CD4-positive, alpha-beta T cell treated with Interleukin-17A for 1 hour (primary cell): ENCODE measurements around the gene NELL1.

ENCODE experiments used
- DNase-seq: peaks from one replicate; pipeline ENCODE4 v3.0.0-alpha.2; 2020

NELL1 gene

DNA sequence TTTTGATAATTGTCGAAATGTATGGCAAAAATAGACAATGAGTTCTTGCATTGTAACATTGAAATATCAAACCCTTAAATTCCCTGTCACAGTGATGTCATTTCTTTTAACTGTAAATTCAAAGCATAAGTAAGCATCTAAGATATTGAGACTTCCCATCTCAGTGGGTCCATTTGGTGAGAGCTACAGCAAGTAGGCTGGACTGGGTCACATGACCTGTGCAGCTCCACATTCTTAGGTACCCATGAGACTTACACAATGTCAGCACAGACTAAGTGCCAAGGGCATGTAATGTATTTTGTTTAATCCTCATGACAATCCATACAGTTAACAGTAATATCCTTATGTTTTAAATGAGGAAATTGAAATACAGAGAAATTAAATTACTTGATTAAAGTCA is 210.7 kb downstream of the NELL1 start:
- no peak for DNase-seq

DNA sequence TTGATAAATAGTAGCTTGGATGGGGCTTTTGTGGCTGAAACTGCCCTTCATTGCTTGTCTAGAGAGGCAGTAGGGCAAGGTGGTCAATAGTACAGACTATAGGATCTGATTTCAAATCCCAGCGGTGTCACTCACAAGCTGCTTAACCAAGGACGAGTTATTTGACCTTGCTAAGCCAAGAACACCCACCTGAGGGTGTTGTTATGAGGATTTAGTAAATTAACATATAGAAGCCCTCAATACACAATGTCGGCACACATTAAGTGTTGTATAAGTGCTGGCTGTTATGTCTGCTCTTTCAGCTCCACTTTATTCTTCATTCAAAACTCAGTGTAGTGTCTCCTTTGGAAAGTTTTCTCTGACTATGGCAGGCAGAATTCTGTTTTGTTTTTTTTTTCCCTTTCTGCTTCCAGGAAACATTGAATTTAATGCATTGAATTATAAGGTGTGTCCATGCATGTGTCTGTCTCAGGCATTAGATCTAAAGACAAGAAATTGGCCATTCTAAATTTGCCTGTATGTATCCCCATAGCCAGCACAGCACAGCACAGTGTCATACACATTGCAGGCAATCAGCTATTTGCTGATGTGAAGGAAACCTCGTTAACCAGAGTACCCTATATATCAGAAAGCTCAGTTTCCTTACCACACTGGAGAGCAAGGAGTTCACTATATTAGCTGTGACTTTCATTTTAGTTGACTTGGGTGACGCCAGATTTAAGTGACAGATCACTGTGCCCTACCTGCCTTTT is 212.1 kb downstream of the NELL1 start:
- DNase-seq: no peak

DNA sequence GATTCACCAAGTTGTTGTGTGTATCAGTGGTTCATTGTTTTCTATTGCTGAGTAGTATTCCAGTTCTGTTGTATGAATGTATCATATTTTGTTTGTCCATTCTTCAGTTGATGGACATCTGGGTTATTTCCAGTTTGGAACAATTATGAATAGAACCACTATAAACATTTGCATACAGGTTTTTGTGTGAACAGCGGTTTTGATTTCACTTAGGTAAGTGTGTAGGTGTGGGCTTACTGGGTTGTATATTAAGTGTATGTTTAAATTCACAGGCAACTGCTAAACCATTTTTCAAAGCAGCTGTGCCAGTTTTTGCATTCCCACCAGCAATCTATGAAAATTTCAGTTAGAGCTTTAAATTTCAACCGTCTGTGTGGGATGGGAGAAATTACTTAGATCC is 217.8 kb downstream of the NELL1 start:
- DNase-seq: no peak

DNA sequence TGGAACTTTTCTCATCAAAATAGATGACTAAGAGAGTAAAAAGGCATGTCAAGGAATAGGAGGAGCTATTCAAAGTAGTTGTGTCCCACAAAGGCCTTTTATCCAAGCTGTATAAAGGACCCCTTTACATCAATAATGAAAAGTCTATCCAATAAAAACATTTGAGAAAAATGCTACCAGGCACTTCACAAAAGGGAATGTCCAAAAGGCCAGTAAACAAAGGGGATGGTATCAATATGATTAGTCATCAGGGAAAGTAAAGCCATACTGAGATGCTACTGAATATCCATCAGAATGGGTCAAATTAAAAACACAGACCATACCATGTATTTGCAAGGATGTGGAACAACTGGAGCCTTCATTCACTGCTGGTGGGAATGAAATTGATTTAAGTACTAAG is 224.9 kb downstream of the NELL1 start:
- DNase-seq: no peak

DNA sequence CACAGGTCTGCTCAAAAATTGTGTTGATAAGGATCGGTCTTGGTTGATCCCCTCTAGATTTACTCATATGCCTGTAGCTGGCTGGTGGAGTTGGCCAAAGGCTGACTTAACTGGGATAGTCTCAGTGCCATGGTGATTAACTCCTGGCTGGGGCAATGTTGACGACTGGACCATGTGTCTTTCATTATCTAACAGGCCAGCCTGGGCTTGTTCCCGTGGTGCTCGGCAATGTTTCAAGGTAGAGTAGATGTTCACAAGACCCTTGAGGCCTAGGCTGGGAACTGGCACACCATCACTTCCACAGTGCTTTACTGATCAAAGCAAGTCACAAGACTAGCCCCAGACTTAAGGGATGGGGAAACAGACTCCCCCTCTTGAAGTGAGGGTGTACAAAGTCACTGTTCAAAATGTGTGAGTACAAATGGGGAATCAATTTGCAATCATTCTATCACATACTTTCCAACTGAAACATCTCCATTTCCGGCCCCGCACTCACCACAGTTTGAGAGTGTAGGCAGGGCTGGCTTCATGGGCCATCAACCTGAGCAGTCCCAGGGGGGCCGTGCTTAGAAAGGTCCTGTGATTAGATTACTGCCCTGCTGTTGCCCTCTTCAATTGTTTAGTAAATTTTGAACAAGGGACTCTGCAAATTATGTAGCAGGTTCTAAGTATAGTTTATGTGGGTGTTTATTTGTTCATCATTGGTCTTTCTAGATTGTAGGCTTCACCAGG is 240.8 kb downstream of the NELL1 start:
- no peak for DNase-seq

DNA sequence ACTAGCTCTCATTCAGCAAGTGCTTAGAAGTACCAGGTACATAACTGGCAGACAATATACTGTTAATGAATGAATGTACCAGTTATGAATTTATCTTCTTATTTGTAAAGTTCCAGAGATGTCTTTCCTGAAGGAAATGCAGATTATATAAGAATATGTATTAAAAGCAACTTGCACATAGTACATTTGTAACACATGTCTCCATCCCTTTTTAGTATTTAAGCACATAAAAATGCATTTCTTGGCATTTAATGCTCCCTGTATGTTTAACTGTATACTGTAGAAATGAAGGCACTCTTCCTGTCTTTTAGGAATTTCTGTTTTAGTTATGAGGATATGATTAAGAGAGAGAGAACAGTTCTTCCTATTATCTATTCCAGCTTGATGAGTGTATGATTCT is 241.3 kb downstream of the NELL1 start:
- no peak for DNase-seq

DNA sequence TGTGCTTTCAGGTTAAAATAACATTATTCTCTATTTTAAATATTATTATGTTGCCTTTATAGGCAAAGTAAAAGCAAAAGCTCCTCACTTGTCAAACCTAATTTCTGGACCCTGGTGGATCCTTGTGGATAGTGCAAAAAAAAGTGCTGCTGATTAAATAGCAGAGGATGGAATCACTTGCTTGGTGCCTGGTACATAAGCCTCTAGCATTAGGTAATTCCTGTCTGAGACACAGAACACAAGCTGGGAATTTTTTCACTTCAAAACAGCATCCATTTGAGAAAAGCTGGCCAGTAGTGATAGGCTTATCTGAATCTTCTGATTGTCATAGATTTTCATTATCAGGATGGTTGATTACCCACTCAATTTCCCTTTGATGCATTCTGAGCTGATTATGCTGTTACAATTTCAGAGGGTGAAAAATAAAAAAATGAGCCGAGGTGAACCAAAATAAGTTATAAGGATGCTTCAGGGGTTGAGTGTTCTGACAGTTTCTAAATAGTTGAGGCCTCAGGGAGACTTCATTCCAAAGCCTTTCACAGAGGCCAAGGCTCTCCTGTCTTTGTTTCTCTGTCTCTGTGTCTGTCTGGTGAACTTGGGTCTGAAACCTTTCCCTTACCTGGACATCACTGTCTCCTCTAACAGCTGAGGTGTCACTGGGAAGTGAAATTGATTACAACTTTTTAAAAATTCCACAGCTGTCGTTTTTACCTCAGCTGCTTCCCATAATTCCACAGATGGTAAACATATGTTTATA is 242.9 kb downstream of the NELL1 start:
- no peak for DNase-seq

DNA sequence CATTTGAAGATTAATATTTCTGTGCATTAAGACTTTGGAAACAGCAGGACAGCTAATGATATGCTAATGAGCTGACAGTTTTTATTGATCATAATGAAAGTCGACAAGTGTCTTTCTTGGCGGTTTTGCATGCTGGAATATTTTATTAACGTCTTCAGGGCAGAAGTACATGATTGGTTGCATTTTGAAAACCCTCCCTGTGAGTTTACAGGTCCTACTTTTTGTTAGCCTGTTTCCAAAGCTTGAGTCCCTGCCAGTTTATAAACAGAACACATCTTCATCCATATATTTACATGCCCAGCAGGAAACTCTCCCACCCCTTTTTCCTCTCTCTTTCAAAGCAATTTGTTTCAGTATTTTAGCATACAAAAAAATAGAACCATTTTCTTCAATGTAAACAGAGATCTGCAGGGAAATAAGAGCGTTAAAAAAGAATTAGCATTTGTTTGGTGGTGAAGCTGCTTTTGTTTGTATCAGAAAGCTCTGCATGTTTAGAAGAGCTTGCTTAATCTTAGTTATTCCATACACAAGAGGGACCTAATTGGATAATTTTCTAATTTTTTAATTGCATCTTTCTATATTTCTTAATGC is 243.6 kb downstream of the NELL1 start:
- DNase-seq: no peak

DNA sequence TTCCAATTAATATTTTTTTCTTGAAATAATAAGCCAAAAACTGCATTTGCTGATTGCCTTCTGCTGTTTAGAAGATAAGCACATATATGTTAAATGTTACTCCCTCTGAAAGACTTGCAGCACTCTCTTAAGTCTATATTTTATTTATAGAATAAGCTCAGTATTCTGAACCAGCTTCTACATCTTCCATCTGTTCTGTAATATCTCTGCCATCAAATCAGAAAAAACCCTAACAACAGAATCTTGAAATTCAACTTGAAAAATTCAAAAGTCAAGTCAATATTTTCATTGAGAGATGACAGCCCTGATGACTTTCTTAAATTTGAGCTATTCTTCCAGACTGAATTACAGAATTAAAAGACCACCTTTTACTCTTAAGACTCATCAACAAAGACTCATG is 247.9 kb downstream of the NELL1 start:
- DNase-seq: no peak

DNA sequence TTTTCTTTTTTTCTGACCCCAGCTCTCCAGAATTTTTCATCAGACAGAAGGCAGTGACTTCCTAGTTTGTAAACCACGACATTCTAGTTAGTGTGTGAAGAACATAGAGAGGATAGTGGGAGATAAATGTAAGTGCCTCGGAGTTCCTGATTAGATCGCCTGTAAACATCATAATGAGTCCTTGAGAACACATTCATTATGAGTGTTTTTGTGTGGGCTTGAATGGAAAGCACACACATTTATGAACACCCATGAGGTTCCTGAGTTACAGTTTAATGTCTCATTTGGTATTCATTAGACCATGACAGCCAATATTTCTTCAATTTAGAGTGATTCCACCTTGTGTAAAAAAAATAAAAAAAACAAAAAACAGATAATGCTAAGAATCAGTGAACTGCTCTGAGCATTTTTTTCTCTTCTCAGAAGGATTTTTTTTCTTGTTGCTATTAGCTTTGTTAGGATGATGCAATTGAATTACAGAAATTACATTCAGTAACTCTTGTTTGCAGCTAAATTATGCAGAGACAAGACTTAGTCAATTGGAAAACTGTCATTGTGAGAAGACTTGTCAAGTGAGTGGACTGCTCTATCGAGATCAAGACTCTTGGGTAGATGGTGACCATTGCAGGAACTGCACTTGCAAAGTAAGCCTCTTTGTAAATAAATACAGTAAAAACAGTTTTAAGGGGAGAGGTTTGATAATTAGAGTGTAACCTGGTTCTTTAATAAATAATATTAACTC is 257.6 kb downstream of the NELL1 start:
- DNase-seq: no peak

DNA sequence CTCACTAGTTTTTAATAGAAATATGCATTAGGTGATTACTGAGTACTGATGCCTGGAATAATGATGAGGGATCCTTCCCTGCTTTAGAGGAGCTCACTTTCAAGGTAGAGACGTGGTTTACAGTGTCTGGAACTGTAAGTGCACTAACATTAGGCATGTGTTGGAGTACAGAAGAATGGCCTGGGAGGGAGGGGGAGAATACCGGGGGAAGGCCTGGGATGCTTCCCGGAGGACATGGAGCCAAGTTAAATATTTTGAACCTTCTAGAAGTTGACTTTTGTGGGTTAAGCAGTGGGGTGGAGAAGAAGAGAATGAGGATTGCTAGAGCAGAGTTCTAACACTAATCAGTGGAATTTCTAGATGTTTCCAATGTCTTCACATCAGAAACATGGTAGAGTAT is 261.6 kb downstream of the NELL1 start:
- DNase-seq: no peak

DNA sequence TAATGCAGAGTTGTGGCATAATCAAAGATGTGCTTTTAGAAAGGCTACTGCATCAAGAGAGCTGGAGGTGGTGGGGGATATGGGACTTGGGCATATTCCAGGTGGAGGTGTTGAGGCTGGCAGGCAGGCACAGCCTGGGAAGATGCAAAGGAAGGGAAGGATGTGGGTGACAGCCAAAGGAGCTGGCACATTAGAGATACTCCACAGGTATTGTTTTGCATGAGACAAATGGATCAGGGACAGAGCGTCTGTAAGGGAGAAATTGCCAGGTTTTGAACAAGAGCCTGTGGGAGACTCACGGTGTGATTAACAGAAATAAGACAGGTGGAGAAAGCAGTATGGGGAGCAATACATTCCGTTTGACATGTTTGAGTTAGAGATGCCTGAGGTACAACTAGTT is 263.7 kb downstream of the NELL1 start:
- no peak for DNase-seq

DNA sequence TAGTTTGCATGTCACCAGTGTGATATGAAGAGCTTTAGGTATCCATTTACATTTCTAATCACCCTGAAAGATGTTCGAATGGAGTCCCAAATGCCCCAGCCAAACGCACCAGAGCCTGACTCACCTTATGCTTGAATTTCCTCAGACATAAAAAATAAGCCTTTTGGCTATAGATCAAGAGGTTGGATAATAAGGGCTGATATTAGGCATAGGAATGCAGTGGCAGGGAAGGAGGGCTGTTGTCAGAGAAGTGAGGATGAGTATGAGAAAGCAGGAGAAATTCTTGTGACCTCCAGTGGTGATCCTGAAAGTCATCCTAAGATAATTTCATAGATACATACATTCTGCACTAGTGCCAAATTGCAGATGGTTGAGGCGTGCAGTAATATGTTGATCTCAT is 264.6 kb downstream of the NELL1 start:
- no peak for DNase-seq

DNA sequence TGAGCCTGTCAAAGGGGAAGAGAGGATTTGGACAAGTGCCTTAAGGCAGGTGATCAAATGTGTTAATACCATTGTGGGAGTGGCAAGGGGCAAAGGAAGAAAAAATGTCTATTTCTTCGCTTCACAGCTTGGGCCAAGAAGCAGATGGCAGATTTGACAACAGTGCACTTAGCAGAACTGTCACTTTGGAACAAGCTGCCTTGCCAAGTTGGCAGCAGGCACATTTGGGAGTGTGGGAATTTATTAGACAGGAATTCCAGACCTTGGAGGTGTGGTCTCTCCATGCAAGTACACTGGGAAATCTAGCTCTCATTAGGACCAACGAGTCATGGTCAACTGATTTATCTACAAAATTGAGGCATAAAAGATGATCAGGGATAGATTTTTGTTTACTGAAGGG is 265.1 kb downstream of the NELL1 start:
- no peak for DNase-seq

DNA sequence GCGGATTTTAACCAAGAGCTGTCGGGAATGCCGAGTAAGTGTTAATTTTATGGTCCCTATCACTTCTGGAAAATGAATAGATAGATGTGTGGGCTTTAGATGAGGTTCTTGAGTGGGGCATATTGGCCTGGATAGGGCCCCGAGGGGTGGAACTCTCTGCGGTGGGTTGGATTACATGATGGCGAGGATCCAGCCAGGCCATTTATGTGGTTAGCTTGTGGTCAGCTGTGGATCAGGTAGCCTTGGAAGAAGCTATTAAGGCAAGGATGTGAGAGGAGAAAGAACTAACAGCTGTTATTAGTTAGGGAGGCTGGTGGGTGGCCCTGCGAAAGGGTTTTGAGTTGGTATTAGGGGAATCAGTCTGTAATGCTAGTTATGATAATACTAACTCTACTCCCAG is 268.4 kb downstream of the NELL1 start:
- no peak for DNase-seq

DNA sequence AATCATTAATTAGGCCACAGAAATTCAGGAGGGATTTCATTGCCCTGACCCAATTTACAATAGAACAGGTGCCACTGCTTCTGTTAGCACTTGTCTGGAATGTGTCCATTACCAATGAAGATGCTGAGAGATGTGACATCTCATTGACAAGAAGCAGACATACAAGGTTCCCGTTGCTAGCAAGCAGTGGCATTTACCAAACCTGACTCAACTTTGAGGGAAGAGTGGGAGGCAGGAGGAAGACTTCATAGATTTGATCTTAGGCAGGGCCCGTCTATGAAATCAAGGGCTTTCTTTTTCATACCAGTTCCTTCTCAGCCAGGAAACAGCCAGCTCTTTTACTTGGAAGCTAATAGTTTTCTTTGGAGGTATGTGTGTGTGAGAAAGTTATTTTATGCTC is 280.2 kb downstream of the NELL1 start:
- no peak for DNase-seq

DNA sequence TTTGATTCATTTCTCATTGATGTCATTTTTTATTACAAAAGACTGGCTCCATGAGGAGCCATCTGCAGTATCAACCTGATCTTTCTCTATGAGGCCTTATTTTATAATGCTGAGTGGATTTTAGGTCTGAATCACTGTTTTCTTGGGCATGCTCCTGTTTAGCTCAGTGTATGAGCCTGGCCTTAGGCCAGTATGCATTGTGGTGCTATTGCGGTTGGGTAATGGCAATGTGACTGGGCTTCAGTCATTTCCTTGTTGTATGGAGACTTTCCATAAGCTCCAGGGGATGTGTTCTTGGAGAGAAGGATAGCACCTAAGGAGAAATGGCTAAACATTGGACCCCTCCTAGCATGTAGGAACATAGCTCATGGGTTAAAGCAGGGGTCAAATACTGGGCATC is 293.2 kb downstream of the NELL1 start:
- DNase-seq: no peak

DNA sequence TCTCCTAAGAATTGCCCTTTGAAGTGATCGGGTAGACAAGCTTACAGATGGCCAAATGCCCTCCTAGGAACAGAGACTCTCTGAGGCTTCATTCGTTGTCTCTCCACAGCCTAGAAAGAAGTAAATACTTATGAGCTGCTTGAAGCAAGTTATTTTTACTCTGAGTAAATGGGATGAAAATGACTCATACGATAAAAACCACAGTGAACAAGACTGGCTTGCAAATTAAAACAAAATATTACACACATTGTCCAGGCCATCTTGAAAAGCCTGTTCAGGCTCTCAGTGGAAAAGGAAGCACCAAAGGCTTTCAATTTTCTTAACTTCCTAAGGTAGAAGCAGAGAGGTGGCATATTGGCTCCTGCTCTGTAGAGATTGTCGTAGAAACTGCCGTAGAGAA is 294.2 kb downstream of the NELL1 start:
- DNase-seq: no peak

DNA sequence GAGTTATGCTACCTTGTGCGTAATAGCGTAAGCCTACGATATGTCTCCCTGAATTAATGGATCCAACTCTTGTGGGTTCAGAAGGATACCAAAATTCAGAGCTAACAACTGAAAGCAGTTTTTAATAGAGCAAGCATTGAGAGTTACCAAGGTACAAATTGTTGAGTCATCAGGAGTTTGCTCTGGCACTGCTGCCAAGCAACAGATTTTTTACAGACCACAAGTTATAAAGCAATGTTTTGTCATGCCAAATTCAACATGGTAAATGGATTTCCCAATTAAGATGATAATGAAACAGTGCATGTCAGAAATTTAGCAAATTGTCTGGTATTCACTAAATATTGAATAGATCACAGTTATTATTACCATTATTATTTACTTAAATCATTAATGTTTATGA is 295.6 kb downstream of the NELL1 start:
- no peak for DNase-seq

DNA sequence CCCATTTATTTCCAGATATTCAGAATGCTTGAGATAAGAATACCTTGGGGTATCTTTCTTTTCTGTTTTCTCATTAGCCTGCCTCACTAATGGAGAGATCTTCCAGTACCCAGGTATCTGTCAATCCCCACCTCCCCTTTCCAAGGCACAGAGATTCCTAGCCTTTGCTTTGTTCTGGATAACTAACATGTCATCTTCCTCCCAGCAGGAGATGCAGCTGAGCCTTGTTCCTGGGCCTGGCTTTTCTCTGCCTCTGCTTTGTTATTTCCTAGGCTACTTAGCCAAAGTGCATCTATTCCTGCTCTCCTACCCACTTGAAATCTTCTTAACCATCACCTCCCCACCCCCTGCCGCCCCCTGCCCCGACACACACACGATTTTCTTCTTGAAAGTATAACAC is 297.1 kb downstream of the NELL1 start:
- DNase-seq: no peak

DNA sequence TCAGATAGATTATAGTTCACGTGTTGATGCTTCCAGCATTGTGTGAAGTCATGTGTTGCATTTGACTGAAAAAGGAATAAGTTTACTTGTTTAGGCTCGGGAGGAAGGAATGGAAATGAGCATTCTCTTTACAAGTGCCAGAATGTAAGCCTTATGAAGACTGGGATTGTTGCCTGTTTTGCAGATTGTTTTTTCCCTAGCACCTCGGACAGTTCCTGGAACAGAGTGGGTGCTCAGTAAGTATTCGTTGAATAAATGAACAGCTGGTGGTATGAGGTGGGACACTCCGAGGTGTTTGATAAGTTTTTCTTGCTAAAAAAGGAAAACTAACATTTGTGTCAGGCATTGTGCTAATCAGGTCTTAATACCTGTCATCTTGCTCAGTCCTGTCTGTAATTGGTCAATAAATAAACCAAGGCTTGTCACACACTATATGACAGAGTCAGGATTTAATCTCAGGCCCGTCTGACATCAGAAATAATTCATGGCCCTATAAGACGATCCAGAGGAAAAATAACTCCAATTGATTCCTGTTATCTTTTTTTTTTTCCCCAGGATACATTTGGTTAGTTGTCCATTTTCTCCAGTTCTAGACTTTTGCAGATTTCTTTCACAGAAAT is 304.7 kb downstream of the NELL1 start:
- no peak for DNase-seq

DNA sequence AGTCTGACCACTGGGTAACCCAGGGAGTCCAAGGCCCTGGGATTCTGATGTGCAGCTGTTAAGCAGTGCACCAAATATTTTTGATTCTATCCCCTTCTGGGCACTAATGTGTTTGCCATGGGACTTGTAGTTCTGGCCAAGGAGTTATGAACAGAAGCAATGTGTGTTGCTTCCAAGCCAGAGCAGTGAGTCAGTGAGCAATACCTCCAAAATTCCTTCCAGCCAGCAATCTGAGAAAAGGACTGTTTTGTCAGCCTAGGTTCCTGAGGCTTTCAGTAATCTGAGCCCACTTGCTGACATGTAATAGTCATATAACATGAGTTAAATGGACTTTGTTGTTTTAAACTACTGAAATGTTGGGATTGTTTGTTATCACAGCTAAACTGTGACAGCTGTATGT is 311.4 kb downstream of the NELL1 start:
- DNase-seq: no peak

DNA sequence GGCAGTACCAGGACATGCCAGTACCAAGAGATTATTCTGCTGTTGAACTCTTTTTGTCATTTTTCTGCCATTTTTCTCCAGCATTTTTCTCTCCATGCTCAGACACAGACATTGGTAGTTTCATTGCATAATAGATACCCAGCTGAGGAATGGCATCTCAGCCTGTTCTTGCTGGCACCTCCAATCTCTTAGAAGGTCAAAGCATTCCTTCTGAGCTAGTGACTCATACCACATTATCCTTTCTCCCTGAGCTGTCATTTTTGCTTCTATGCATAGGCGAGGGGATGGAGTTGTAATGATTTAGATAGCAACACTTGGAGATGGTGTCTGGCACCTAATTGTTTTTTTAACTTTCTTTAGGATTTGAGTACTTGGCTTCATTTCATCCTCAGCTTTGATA is 321.1 kb downstream of the NELL1 start:
- DNase-seq: no peak
